Measurements from ENCODE around the gene NOP53. TPM values are rescaled to one million over a fixed set of nuclear protein-coding genes. Genes with fewer than 3 reads are reported as not detected.
"Not testable (repeated sequence)": the region's sequence is repeated elsewhere in the genome, so short reads cannot be mapped to it uniquely, and the experiment has no call there.

NOP53 gene
- total RNA-seq, 2 experiments from 2014 or later, result 317 to 374 TPM

- DNase-seq; H3K36me3 Mint-ChIP-seq (ENCODE audit: low read depth); ATAC-seq; H3K4me1 Mint-ChIP-seq; H3K9me3 Mint-ChIP-seq (ENCODE audit: low read depth); H3K4me3 Mint-ChIP-seq; H3K27ac Mint-ChIP-seq; intact Hi-C loops (cut with DNase I, micrococcal nuclease): not testable (repeated sequence)
- ChIA-PET POLR2A (interaction anchor here (0.6 kb wide), 1 partner anchor 105 kb away, joined by 3 read pairs; no protein-coding TSS in a partner anchor), CTCF (interaction anchor here (0.9 kb wide), 1 partner anchor 19 kb away, joined by 3 read pairs; no protein-coding TSS in a partner anchor)
- H3K27me3 Mint-ChIP-seq, result peaks cover 32% of the 10 kb centered on the region
Measured at GRCh38 chr19:47718415-47719046, 26.8 kb upstream of the NOP53 start.

DNA sequence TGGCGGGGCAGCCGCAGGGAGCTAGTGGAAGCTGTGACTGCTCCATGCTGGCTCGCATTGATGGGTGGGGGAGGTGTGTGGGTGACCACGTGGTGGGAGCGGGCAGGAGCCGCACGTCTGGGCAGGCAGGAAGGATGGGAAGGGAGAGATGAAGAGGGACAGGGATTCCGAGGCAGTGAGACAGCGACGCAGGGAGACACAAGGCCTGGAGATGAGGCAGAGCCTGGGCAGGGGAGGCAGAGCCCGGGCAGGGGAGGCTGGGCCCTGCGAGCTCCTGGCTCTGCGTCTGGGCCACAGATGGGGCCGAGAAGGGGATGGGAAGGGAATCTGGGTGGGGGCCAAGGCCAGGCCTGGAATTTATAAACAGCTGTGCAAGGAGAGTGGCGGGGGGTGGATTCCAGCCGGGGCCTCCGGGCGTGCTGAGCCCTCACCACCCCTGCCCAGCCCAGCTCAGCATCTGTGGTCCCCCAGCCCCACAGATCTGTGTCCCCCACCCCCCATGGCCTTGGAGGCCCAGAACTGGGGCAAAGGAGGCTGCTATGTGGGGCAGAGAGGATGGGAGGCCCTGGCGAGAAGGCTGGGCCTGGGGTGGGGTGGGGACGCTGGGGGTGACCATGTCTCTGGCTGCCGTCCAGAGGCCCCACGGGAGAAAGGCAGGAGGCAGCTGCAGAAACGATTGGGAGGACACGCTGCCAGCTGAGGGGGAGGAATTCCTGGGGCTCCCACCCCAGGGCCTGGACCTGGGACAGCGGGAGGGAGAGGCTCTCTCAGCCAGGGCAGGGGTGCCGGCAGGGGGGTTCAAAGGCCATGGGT lies 26.1 kb upstream of the NOP53 start:
- intact Hi-C loops (cut with DNase I, micrococcal nuclease), result no loop called here
- CTCF ChIA-PET, result no interaction called here
- H3K4me1 Mint-ChIP-seq, result peaks cover 3% of the 10 kb centered on the region
- H3K36me3 Mint-ChIP-seq (ENCODE audit: low read depth), result no peaks in the 10 kb centered on the region
- no peak overlapping the region for H3K27ac Mint-ChIP-seq
- DNase-seq (no peak), ATAC-seq (no peak)
- H3K9me3 Mint-ChIP-seq (ENCODE audit: low read depth), result no peaks in the 10 kb centered on the region
- H3K4me3 Mint-ChIP-seq, result no peak overlapping the region
- H3K27me3 Mint-ChIP-seq, result peaks cover 25% of the 10 kb centered on the region
- POLR2A ChIA-PET, result interaction anchor here (0.6 kb wide), 1 partner anchor 105 kb away, joined by 3 read pairs; no protein-coding TSS in a partner anchor

DNA sequence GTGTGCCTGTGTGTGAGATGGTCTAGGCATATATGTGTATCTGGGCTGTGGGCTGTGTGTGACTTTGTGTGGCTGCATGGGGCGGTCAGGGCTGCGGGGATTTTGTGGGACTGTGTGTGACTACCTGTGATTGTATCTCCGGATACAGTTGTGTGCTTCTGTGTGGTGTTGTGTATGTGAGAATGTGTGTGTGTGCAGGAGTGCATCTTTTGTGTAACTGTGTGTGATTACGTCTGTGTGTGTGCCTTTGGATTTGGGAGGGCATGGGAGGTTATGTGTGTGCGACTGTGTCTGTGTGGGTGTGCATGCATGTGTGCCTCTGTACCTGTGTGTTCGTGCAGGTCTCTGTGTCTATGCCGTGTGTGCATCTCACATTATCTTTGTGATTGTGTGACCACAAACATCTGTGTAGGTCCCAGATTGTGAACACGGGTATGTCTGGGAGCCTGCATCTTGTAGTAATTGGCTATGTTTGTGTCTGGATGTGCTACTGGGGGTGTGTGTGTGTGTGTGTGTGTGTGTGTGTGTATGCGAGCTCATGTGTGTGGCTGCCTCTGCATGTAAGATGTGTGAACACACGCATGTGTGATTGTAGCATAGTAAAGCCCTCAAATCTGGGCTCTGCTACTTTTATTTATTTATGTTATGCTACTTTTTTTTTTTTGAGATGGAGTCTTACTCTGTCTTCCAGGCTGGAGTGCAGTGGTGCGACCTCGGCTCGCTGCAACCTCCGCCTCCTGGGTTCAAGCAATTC lies 24.5 kb upstream of the NOP53 start:
- H3K36me3 Mint-ChIP-seq (ENCODE audit: low read depth), result no peaks in the 10 kb centered on the region
- H3K4me3 Mint-ChIP-seq, result no peak overlapping the region
- ChIA-PET POLR2A (no interaction called here), CTCF (interaction anchor here (0.6 to 3.2 kb wide), 2 partner anchors 7 to 71 kb away, joined by 3 to 11 read pairs; partner anchors contain the start of gene EHD2)
- ATAC-seq (no peak), DNase-seq (no peak)
- peaks cover 3% of the 10 kb centered on the region for H3K4me1 Mint-ChIP-seq
- H3K27me3 Mint-ChIP-seq, result peaks cover 17% of the 10 kb centered on the region
- H3K9me3 Mint-ChIP-seq (ENCODE audit: low read depth), result no peaks in the 10 kb centered on the region
- no peak overlapping the region for H3K27ac Mint-ChIP-seq
- intact Hi-C loops (cut with DNase I, micrococcal nuclease), result no loop called here

- Mint-ChIP-seq H3K27ac (peak overlapping the region; percentile 71), H3K9me3 (ENCODE audit: low read depth) (no peaks in the 10 kb centered on the region), H3K4me1 (peaks cover 8% of the 10 kb centered on the region), H3K4me3 (peak overlapping the region; percentile 53), H3K27me3 (peaks cover 13% of the 10 kb centered on the region), H3K36me3 (ENCODE audit: low read depth) (no peaks in the 10 kb centered on the region)
- POLR2A ChIA-PET, result interaction anchor here (0.6 to 1.5 kb wide), 4 partner anchors 11 to 614 kb away, joined by 3 to 5 read pairs (median 4); partner anchors contain the start of gene EHD2
- intact Hi-C loops (cut with DNase I, micrococcal nuclease), result loop anchor here in 1 of 2 experiments (1.0 kb wide), 1 partner anchor 20 kb away; no protein-coding TSS in a partner anchor
- CTCF ChIA-PET, result interaction anchor here (0.6 to 3.2 kb wide), 5 partner anchors 8 to 386 kb away, joined by 3 to 11 read pairs (median 6); partner anchors contain the start of gene EHD2
- DNase-seq, result peak; percentile 73
- peak; percentile 79 for ATAC-seq
Measured at GRCh38 chr19:47723581-47723940, 21.8 kb upstream of the NOP53 start.

- H3K27me3 Mint-ChIP-seq, result peaks cover 21% of the 10 kb centered on the region
- no peak overlapping the region for H3K4me3 Mint-ChIP-seq
- H3K27ac Mint-ChIP-seq, result no peak overlapping the region
- CTCF ChIA-PET, result interaction anchor here (1.4 kb wide), 1 partner anchor 18 kb away, joined by 4 read pairs; no protein-coding TSS in a partner anchor
- H3K4me1 Mint-ChIP-seq, result peaks cover 25% of the 10 kb centered on the region
- POLR2A ChIA-PET, result no interaction called here
- intact Hi-C loops (cut with DNase I, micrococcal nuclease), result no loop called here
- H3K36me3 Mint-ChIP-seq (ENCODE audit: low read depth), result no peaks in the 10 kb centered on the region
- ATAC-seq, result no peak
- no peaks in the 10 kb centered on the region for H3K9me3 Mint-ChIP-seq (ENCODE audit: low read depth)
- no peak for DNase-seq
Measured at GRCh38 chr19:47725759-47726401, 19.5 kb upstream of the NOP53 start.

DNA sequence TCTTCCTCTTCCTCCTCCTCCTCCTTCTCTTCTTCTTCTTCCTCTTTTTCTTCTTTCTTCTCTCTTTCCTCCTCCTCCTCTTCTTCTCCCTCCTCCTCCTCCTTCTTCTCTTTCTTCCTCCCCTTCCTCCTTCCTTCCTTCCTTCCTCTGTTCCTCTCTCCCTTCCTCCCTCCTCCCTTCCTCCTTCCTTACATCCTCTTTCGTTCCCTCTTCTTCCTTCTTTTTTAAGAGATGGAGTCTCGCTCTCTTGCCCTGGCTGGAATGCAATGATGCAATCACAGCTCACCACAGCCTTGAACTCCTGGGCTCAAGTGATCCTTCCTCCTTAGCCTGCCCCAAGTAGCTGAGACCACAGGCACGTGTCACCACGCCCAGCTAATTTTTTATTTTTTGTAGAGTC lies 18.9 kb upstream of the NOP53 start:
- H3K27ac Mint-ChIP-seq, result no peak overlapping the region
- no peaks in the 10 kb centered on the region for H3K36me3 Mint-ChIP-seq (ENCODE audit: low read depth)
- intact Hi-C loops (cut with DNase I, micrococcal nuclease), result no loop called here
- DNase-seq (no peak), ATAC-seq (no peak)
- no peak overlapping the region for H3K4me3 Mint-ChIP-seq
- POLR2A ChIA-PET, result no interaction called here
- no peaks in the 10 kb centered on the region for H3K9me3 Mint-ChIP-seq (ENCODE audit: low read depth)
- H3K4me1 Mint-ChIP-seq, result peaks cover 25% of the 10 kb centered on the region
- CTCF ChIA-PET, result interaction anchor here (1.4 kb wide), 1 partner anchor 19 kb away, joined by 4 read pairs; no protein-coding TSS in a partner anchor
- H3K27me3 Mint-ChIP-seq, result peaks cover 23% of the 10 kb centered on the region

DNA sequence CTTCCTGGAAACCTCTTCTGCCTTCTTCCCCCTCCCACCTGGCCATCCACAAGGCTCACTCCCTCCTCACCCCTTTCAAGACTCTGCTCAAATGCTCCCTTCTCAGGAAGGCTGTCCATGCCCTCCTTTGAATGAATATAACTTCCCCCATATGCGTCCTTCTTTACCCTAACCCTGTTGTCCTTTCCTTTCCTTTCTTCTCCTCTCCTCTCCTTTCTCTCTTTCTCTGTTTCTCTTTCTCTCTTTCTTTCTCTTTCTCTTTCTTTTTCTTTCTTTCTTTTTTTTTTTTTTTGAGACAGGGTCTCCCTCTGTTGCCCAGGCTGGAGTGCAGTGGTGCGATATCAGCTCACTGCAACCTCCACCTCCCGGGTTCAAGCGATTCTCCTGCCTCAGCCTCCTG lies 17.1 kb upstream of the NOP53 start:
- intact Hi-C loops (cut with DNase I, micrococcal nuclease); DNase-seq; H3K36me3 Mint-ChIP-seq (ENCODE audit: low read depth); ATAC-seq; H3K9me3 Mint-ChIP-seq (ENCODE audit: low read depth); CTCF ChIA-PET; H3K27ac Mint-ChIP-seq; POLR2A ChIA-PET; H3K4me3 Mint-ChIP-seq: not testable (repeated sequence)
- Mint-ChIP-seq H3K4me1 (peaks cover 22% of the 10 kb centered on the region), H3K27me3 (peaks cover 21% of the 10 kb centered on the region)

- H3K36me3 Mint-ChIP-seq (ENCODE audit: low read depth), result no peaks in the 10 kb centered on the region
- intact Hi-C loops (cut with DNase I, micrococcal nuclease), result loop anchor here in 1 of 2 experiments (1.0 kb wide), 1 partner anchor 14 kb away; no protein-coding TSS in a partner anchor
- ChIA-PET CTCF (interaction anchor here (0.6 to 0.8 kb wide), 2 partner anchors 72 to 84 kb away, joined by 3 read pairs; no protein-coding TSS in a partner anchor), POLR2A (no interaction called here)
- DNase-seq (peak; percentile 64), ATAC-seq (peak; percentile 69)
- H3K4me3 Mint-ChIP-seq, result peak overlapping the region; percentile 78
- H3K27me3 Mint-ChIP-seq, result peaks cover 21% of the 10 kb centered on the region
- H3K9me3 Mint-ChIP-seq (ENCODE audit: low read depth), result no peaks in the 10 kb centered on the region
- peaks cover 22% of the 10 kb centered on the region for H3K4me1 Mint-ChIP-seq
- peak overlapping the region; percentile 75 for H3K27ac Mint-ChIP-seq
Measured at GRCh38 chr19:47729468-47729798, 15.9 kb upstream of the NOP53 start.

DNA sequence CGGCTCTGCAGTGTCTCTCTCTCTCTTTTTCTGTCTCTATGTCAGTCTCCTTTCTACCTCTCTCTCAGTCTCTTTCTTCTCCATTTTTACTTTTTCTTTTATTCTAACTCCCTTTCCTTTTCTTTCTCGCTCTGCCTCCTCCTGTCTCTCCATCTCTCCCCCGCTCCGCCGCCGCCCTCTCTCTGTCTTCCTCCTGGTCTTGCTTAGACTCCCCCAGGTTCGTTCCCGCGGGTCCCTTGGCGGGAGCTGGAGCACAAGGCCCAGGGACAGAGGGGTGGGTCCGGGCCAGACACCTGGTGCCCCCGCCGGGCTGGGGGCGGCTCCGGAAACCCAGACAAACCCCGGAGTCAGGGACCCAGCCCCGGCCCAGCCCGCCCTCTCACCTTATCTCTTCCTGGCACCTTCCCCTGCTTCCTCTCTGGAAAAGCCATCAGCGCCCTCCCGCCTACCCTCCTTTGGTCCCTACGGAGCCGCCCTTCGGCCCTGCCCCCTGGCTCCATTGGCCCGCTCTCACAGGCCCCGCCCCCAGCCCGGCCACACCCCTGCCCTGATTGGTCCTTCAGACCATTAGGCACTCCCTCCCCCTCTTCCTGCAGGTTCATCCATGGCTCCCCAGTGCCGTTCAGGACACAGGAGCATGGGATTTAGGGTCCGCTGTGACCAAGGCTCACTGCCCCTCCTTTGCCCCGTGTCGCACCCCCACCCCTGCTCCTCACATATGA lies 15.4 kb upstream of the NOP53 start:
- Mint-ChIP-seq H3K4me1 (peaks cover 22% of the 10 kb centered on the region), H3K27ac (peak overlapping the region; percentile 75), H3K4me3 (peak overlapping the region; percentile 78), H3K27me3 (peaks cover 20% of the 10 kb centered on the region), H3K9me3 (ENCODE audit: low read depth) (no peaks in the 10 kb centered on the region), H3K36me3 (ENCODE audit: low read depth) (no peaks in the 10 kb centered on the region)
- CTCF ChIA-PET, result interaction anchor here (0.8 kb wide), 1 partner anchor 83 kb away, joined by 3 read pairs; no protein-coding TSS in a partner anchor
- DNase-seq (peak; percentile 83), ATAC-seq (peak; percentile 93)
- intact Hi-C loops (cut with DNase I, micrococcal nuclease), result loop anchor here in 1 of 2 experiments (1.0 kb wide), 1 partner anchor 13 kb away; no protein-coding TSS in a partner anchor
- POLR2A ChIA-PET, result no interaction called here

GRCh38 chr19:47730521-47730889 lies 14.8 kb upstream of the NOP53 start:
- ChIA-PET CTCF (interaction anchor here (0.5 kb wide), 1 partner anchor 301 kb away, joined by 3 read pairs; no protein-coding TSS in a partner anchor), POLR2A (no interaction called here)
- no peaks in the 10 kb centered on the region for H3K36me3 Mint-ChIP-seq (ENCODE audit: low read depth)
- intact Hi-C loops (cut with DNase I, micrococcal nuclease), result no loop called here
- no peak overlapping the region for H3K27ac Mint-ChIP-seq
- H3K4me3 Mint-ChIP-seq, result peak overlapping the region; percentile 78
- DNase-seq (no peak), ATAC-seq (no peak)
- peaks cover 22% of the 10 kb centered on the region for H3K4me1 Mint-ChIP-seq
- peaks cover 18% of the 10 kb centered on the region for H3K27me3 Mint-ChIP-seq
- no peaks in the 10 kb centered on the region for H3K9me3 Mint-ChIP-seq (ENCODE audit: low read depth)

Data from activated CD4-positive, alpha-beta T cell treated with anti-CD3 and anti-CD28 coated beads for 36 hours (primary cell).